ENCODE measurements around the gene TPD52L1.
"Not testable (repeated sequence)": the region's sequence is repeated elsewhere in the genome, so short reads cannot be mapped to it uniquely, and the experiment has no call there.

TPD52L1 gene, protein sequence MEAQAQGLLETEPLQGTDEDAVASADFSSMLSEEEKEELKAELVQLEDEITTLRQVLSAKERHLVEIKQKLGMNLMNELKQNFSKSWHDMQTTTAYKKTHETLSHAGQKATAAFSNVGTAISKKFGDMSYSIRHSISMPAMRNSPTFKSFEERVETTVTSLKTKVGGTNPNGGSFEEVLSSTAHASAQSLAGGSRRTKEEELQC

DNA sequence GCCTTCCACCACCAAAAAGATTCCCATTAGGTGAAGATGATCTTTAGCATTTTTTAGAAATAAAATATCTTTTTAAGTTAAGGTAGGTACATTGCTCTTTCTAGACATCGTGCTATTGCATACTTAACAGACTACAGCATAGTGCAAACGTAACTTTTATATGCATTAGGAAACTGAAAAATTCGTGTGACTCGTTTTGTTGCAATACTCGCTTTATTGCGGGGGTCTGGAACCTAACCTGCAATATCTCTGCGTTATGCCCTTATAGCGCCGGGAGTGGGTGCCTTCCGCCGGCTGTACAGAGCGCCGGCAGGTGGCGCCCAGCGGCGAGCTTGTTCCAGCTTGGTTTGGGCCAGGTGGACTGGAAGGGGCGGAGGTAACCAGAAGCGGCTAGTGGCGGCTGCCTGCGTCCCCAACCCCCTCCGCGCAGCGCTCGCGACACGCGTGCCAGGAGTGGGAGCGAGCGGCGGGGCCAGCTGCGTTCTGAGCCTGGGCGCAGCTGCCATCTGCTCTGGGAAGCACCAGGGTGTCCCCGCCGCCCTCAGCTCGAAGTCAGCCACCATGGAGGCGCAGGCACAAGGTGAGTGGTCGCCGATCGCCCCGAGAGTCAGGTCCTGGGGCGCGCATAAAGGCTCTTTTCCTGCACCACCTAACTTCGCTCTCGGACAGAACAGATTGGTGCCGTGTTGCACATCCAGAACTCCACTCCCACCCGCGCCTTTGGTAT is at the start of gene TPD52L1:
Gene TPD52L1 (plus strand): TSS at position 383 of the 727 bp plus-strand sequence. CDS start 179 bp downstream, at position 562.
- DNase-seq (ENCODE audit: extremely low spot score, insufficient read length, low read depth) (peak; percentile 58), FAIRE-seq (no peak)

DNA sequence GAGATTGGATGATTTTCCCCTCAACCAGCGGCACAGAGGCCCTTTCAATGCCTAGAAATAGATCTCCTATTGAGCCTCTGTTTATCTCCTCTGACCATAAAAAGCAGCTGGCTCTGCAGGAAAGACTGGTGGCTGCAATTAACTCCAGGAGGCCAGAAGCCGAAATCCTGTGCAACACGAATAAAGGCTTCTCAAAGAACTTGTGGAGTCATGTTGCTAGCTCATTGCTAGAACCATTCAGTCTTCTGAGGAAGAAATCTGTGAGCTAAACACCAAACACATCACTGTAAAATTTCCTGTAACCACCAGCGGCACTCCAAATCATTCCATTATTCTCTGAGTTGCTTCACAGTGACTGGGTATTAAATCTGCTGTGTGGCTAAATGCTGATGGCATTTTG is 49.1 kb upstream of the TPD52L1 start:
- FAIRE-seq (no peak), DNase-seq (ENCODE audit: extremely low spot score, insufficient read length, low read depth) (no peak)

DNA sequence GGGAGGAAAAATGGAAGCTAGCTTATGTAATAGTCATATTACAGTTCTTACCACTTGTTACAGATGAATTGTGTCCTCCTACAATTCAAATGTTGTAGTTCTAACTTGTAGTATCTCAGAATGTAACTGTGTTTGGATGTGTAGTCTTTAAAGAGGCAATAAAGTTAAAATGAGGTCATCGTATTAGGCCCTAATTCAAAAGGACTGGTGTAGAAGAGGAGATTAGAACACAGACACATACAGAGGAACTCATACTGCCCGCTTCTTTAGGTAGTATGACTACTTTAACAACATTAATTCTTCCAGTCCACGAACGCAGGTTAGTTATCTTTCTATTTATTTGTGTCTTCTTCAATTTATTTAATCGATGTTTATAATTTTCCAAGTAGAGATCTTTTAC is 46.5 kb upstream of the TPD52L1 start:
- DNase-seq (ENCODE audit: extremely low spot score, insufficient read length, low read depth) (no peak), FAIRE-seq (no peak)

DNA sequence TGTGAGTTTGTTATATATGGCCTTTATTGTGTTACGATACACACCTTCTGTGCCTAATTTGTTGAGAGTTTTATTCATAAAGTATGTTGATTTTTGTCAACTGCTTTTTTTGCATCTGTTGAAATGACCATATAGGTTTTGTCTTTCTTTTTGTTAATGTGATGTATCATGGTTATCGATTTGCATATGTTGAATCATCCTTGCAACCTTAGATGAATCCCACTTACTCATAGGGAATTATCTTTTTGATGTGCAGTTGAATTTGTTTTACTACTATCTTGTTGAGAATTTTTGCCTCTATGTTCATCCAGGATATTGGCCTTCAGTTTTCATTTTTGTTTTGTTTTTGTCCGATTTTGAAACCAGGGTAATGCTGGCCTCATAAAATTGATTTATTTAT is 45.7 kb upstream of the TPD52L1 start:
- DNase-seq (ENCODE audit: extremely low spot score, insufficient read length, low read depth) (no peak), FAIRE-seq (no peak)

DNA sequence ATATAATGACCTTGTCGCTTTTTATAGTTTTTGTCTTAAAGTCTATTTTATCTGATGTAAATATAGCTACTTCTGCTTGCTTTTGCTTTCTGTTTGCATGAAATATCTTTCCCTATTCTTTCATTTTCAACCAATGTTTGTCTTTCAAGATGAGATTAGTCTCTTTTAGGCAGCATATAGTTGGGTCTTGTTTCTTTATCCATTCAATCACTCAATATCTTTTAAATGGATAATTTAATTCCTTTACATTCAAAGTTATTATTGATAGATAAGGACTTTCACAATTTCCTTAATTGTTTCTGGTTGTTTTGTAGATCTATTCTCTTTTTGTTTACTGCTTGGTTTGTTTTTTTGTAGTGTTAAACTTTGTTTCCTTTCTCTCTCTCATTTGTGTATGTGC is 43.5 kb upstream of the TPD52L1 start:
- FAIRE-seq = no peak
- no peak for DNase-seq (ENCODE audit: extremely low spot score, insufficient read length, low read depth)

DNA sequence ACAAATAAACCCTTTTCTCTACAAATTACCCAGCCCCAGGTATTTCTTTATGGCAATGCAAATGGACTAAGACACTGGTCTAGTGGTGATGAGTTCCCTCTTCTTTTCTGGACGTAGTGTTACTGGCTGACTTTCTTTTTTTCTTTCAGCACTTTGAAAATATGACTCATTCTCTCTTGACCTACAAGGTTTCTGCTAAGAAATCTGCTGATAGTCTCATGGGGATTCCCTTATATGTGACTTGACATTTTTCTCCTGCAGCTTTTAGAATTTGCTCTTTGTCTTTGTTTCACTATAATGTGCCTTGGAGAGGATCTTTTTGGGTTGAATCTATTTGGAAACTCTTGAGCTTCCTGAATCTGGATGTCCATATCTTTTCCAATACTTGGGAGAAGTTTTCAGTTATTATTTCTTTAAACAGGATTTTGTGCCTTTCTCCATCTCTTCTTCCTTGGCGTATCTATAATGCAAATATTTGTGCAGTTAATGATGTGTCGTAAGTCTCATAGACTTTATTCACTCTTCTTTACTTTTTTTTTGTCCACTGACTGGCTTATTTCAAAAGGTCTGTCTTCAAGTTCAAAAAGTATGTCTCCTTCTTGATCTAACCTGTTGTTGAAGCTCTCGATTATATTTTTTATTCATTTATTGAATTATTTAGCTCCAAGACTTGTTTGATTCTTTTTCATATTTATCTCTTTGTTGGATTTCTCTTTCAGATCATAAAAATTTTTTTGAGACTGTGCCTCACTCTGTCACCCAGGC is 42.2 kb upstream of the TPD52L1 start:
- FAIRE-seq = no peak

DNA sequence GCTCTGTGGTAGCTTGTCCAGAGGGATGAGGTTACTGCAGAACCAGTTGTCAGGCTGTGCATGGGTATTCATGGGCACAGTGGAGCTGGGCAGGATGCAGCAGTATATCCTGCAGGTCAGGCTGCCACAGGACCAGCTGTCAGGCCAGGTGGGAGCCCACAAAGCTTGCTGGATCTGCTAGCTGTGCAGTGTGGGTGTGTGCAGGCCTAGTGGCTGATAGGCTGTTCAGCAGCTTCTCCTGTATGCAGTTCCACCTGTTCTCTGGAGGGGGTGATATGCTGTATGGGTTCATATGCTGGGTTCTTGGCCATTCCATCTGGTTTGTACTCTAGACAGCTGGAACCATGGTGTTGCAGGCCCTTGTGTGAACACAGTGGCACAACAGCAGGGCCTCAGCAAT is 40.6 kb upstream of the TPD52L1 start:
- no peak for FAIRE-seq
- no peak for DNase-seq (ENCODE audit: extremely low spot score, insufficient read length, low read depth)

More for the DNA sequence above, 42.2 kb upstream of the TPD52L1 start:
- no peak for DNase-seq (ENCODE audit: extremely low spot score, insufficient read length, low read depth)

DNA sequence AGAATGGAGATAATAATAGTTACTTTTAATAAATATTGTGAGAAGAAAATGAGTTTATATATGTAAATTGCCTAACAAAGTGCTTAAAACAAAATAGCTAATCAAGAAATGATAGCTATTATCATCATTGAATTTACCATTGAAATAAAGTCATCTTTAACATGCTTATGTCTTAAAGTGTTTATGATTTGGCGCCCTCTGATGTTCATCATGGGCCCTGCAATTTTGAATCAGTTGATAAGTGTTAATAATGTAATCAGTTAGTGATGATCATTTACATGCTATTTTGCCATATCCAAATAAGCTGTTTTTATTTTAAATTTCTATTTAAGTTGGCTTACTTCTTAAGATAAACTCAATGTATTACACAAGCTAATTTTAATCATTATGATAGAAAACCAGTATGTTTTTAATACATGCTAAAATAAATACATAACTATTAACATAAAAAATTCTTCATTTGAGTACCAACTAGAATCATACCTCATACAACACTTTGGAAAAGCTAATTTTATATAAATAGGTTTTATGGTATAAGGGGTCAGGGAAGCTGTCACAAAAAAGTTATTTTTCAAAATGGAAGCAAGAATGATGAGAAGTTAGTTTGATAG is 39.2 kb upstream of the TPD52L1 start:
- FAIRE-seq (peak; percentile 42), DNase-seq (ENCODE audit: extremely low spot score, insufficient read length, low read depth) (no peak)

DNA sequence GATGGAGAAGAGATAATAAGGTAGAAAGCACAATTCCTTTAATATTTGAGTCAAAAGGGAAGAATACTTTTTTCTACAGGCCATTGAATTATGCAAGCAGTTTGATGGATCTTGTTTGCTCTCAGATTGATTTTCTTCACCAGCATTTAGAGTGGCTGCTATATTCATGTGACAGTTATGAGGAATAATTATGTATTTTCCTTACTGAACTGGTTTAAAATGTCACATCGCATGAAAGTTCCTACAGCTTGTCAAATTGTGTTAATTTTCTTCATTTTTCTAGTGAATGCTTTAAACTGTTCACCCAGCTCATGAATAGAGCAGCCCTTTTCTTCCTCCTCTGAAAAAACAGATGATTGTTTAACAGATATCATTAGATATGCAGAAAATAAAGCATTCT is 37.4 kb upstream of the TPD52L1 start:
- DNase-seq (ENCODE audit: extremely low spot score, insufficient read length, low read depth) = no peak
- FAIRE-seq = no peak

DNA sequence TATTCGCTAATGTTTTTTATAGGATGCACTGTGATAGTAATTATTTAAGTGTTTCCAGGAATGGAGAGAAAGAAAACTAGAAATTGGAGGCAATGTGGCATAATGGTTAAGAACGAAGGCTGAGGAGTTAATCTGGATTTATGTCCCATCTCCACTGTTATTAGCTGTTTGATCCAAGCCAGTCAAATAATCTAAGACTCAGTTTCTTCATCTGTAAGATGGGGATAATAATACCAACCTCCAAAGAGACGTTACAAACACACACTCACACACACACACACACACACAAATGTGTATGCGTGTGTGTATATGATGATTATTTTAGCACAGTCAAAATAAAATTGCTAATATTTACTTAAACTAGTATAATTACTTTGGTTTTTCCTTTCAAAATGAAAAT is 36.9 kb upstream of the TPD52L1 start:
- no peak for FAIRE-seq
- DNase-seq (ENCODE audit: extremely low spot score, insufficient read length, low read depth) = no peak

DNA sequence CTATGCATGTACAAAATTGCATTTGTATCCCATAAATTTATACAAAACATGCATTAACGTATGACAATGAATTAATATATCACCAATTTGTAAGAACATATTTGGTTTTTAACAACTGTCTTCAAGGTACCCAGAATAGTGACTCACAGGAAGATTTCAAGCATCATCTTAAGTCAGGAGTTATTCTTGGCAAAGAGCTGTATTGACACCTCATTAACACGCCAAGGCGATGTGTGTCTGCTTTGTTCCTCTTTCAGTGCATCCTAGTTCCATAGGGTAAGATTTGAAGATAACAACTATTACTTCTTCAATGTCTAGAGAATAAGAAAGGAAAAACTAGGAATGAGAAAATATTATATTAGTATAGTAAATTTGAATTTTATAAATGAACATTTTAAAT is 35.8 kb upstream of the TPD52L1 start:
- FAIRE-seq (no peak), DNase-seq (ENCODE audit: extremely low spot score, insufficient read length, low read depth) (no peak)

DNA sequence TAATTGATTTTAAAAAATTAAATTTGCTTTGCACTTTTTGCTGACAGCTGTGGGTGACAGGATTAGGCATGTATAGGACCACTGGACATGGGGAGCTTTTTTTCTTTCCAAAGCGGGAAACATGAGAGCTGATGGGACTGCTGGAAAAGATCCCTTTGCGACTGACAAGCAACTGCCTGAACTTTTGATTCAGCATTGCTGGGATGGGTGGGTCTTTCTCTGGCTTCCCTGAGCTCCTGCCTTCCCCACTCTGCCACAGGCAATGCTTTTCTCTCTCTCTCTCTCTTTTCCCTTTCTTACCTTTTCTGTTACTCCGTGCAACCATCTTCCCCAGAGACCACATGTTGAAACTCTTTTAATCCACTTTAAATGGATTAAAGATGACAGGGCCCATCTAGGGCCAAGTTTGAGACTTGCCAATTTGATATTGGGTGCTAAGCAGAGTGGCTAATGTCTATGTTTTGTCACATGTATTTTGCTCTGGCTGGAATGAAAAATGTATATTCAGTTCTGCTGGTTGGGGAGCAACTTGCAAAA is 33.5 kb upstream of the TPD52L1 start:
- FAIRE-seq (no peak), DNase-seq (ENCODE audit: extremely low spot score, insufficient read length, low read depth) (no peak)

DNA sequence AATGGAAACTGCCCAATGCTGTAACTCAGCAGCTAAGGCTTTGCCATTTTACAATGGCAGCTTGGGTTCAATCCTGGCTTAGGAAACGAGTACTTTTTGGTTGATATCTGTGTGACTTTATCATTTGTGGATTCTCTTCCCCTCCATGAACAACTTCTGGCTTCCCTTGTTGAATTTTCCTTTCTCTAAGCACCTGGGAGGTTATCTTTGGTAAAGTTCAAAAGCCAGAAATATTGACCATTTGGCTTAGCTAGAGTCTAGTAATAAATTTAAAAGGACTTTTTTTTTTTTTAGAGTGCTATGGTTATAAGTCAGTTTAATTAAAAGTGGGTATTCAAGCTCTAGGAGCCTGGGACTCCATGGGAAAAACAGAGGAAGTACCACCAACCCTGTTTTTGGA is 31.7 kb upstream of the TPD52L1 start:
- FAIRE-seq (no peak), DNase-seq (ENCODE audit: extremely low spot score, insufficient read length, low read depth) (no peak)

DNA sequence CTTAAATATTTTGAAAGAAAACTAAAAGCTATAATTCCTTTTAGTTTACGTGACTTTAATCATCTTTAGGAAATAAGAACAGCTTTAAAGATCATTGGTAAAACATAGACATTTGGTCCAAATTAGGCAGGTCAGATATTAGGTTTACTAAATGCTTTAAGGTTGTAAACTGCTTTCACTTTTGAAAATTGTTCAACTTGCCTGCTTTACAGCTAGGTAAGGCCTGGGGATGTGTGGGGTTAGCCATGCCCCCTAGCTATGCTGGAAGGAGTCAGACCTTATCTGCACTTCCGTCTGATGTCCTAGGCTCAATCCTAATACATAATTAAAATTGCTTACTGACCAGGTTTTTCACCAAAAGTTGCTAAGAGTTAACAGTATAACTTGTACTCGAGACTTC is 30.5 kb upstream of the TPD52L1 start:
- no peak for DNase-seq (ENCODE audit: extremely low spot score, insufficient read length, low read depth)
- FAIRE-seq = no peak

DNA sequence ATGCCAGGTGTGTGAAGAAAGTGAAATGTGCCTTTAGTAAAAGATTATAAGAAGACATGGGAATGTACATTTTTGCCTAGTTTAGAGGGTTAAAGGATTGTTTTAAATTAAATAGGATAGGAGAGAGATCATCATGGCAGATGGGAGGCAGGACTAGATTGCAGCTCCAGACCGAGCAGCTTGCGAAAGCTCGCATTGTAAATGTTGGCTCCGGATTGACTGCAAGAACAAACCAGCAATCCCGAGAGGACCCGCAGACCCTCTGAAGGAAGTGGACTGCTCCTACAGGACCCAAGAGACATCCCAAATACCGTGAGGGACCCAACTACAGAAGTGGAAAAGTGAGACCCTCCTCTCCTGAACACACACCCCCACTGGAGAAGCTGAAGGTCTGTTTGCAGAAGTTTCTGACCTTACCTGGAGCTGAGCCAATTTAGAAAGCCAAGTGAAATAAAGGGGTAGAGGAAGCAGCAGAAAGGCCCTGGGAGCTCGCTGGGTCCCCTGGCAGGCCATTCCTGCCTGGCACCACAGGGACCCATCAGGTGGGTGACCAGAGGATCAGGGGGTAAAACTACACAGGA is 30.0 kb upstream of the TPD52L1 start:
- DNase-seq (ENCODE audit: extremely low spot score, insufficient read length, low read depth) (no peak), FAIRE-seq (no peak)

DNA sequence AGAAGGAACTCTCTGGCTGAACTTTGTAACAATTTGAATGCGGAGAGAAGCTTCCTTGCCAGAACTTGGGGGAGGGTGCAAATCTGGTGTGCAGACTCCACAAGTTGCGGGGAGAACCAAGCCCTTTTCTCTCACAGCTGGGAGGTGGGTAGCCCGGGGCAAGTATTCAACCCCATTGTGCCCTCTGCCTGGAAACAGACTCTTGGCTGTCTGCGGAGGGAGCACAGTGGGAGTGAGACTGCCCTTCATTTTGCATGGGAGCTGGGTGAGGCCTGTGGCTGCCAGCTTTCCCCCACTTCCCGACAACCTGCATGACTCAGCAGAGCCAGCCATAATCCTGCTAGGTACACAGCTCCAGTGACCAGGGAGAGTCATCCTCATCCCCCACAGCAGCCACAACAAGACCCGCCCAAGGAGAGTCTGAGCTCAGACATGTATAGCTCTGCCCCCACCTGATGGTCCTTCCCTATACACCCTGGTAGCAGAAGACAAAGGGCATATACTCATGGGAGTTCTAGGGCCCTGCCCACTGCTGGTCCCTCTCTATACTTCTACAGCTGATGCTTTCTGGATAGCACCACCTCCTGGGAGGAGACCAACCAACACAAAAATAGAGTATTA is 29.4 kb upstream of the TPD52L1 start:
- no peak for DNase-seq (ENCODE audit: extremely low spot score, insufficient read length, low read depth)
- no peak for FAIRE-seq

DNA sequence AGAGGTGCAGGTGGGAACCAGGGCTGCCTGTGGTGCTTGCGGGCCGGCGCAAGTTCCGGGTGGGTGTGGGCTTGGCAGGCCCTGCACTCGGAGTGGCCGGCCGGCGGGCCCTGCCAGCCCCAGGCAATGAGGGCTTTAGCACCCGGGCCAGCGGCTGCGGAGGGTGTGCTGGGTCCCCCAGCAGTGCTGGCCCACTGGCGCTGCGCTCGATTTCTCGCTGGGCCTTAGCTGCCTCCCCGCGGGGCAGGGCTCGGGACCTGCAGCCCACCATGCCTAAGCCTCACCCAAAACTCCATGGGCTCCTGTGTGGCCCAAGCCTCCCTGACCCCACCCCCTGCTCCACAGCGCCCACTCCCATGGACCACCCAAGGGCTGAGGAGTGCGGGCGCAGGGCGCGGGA is 27.7 kb upstream of the TPD52L1 start:
- FAIRE-seq; DNase-seq (ENCODE audit: extremely low spot score, insufficient read length, low read depth): not testable (repeated sequence)

DNA sequence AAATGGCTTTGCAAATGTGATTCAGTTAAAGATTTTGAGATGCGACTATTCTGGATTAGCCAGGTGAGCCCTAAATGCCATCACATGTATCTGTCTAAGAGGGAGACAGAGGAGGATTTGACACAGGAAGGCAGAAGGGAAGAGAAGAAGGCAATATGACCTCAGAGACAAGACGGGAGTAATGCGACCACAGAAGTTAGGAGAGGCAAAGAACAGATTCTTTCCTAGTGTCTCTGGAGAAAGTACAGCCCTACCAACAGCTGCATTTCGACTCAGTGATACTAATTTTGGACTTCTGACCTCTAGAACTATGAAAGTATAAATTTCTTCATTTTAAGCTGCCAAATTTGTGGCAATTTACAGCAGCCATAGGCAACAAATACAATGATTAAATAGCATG is 24.2 kb upstream of the TPD52L1 start:
- FAIRE-seq (no peak), DNase-seq (ENCODE audit: extremely low spot score, insufficient read length, low read depth) (no peak)

DNA sequence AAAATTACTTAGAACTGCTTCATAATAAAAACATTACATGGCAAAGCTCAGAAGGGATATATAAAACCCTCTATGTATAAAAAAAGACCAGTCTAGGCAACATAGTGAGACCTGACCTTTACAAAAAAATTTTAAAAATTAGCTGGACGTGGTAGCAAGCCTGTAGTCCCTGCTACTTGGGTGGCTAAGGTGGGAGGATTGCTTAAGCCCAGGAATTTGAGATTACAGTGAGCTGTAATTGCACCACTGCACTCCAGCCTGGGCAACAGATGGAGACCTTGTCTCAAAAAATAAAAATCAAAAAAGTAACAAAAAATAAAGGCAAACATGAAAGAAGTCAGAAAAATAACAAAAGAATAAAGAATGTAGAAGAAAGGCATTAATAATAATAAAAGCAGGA is 21.5 kb upstream of the TPD52L1 start:
- no peak for FAIRE-seq
- DNase-seq (ENCODE audit: extremely low spot score, insufficient read length, low read depth) = no peak

DNA sequence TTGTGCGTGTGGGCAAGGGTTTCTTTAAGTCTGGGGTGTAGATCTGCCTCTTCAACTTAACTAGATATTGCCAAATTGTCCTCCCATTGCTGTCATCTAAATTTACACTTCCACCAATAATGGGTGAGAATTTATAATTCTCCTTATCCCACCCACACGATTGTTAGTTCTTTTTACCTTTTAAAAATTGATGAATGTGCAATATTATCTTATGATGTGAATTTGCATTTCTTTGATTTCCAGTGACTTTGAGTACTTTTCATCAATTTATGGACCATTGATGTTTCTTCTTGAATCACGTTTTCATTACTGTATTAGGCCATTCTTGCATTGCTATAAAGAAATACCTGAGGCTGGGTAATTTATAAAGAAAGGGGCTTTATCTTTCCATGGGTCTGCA is 17.2 kb upstream of the TPD52L1 start:
- DNase-seq (ENCODE audit: extremely low spot score, insufficient read length, low read depth) = no peak
- no peak for FAIRE-seq
